D721Med (cell line): ENCODE measurements around the gene STAC2.
A peak's percentile ranks its signal among the peaks of the same experiment; 100 is the strongest.

Source experiments
- DNase-seq: peaks from one replicate; pipeline ENCODE4 v3.0.0; 2011; ENCODE audit warnings: low spot score; ENCODE audit not compliant: insufficient read length
- FAIRE-seq: peaks from 2 replicates; lab custom pipeline; 2011; peaks lifted over from hg19 to GRCh38; lab: Jason Lieb, UNC
- TF ChIP-seq, protein P1 (sequence below): IDR thresholded peaks from 2 replicates; pipeline ENCODE4 v1.5.1; 2012; ENCODE audit warnings: mild to moderate bottlenecking, control low read depth; ENCODE audit not compliant: insufficient read depth; ENCODE audit errors: missing control alignments

Gene STAC2

DNA sequence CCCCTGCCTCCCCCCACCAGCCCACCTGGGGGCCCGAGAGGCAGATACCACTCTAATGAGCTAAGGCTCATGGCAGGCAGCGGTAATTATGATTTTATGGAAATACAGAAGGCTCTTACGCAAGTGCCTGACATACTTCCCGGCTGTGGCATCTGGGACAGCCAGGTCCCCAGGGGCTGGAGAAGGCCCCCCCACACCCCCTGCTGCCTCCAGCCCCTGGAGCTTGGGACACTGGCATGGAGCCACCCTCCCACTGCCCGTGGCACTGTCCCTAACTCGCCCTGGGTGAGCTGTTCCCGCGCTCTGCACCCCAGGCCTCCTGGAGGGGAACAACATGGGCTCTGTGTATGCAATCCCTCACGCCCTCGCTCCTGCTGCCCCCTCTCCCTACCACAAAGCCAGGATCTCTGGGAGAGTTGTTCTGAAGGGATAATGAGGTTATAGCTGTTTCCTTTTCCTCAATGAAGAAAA is 5.4 kb upstream of the STAC2 start:
- DNase-seq (no peak), FAIRE-seq (no peak)

GRCh38 chr17:39230361-39230760 is 4.6 kb upstream of the STAC2 start:
- TF ChIP-seq, protein P1, sequence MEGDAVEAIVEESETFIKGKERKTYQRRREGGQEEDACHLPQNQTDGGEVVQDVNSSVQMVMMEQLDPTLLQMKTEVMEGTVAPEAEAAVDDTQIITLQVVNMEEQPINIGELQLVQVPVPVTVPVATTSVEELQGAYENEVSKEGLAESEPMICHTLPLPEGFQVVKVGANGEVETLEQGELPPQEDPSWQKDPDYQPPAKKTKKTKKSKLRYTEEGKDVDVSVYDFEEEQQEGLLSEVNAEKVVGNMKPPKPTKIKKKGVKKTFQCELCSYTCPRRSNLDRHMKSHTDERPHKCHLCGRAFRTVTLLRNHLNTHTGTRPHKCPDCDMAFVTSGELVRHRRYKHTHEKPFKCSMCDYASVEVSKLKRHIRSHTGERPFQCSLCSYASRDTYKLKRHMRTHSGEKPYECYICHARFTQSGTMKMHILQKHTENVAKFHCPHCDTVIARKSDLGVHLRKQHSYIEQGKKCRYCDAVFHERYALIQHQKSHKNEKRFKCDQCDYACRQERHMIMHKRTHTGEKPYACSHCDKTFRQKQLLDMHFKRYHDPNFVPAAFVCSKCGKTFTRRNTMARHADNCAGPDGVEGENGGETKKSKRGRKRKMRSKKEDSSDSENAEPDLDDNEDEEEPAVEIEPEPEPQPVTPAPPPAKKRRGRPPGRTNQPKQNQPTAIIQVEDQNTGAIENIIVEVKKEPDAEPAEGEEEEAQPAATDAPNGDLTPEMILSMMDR = no peak
- DNase-seq (no peak), FAIRE-seq (no peak)

More for the DNA sequence above, 5.4 kb upstream of the STAC2 start:
- TF ChIP-seq, protein P1 = no peak

DNA sequence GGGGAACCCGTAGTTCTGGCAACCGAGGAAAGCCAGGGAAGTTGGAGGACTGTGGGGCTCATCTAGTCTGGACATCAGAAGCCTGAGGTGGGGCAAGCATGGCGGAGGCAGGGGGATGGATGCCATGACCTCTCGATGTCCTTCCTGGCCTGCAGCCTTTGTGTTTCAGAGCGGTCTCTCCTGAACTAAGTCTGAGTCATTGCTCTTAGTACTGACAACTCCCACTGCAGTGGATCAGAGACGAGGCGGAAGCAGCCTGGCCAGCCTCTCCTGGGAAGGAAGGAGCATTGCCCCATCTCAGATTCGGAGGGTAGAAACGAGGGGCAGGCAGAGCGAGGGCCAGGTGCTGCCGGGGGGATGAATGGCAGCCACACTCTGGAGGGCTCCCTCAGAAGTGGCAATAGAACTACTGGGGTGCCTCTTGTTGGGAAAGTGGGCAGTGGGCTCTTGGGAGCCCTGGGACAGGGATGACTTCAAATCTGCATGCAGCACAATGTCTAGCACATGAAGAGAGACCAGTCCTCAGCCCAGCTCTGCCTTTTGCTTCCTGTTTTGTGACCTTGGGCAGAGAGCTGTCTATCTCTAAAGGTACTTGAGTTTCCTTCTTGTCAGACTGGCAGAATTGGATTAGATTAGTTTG is 3.6 kb upstream of the STAC2 start:
- TF ChIP-seq, protein P1 = no peak
- no peak for FAIRE-seq
- DNase-seq = no peak

DNA sequence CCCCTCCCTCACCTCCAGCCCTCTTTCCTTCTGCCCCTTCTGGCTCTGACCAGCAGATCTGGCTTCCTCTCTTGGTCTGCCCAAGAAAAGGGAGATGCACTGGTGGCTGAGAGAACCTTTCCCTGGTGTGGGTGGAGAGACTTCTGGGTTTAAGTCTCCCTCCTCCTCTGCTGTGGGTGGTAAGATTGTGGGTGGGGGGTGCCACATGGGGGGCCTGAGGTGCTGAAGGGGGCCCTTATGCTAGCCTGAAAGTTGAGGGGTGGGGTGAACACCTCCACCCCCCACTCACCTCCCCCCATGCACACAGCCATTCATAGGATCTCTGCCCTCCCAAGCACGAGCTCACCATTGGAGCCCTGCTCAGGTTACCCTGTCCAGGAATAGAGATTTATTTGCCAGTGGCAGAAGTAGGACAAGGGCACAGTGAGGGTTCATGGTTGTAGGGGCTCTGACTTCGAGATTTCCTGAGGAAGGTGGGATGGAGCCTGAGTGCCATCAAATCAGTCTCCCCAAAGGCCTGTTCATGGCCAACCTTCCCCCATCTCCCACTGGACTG is 1.7 kb upstream of the STAC2 start:
- TF ChIP-seq, protein P1 = no peak
- FAIRE-seq = no peak
- DNase-seq = no peak

GRCh38 chr17:39225959-39226683 is 376 bp upstream of the STAC2 start:
- TF ChIP-seq, protein P1 = no peak
- DNase-seq = peak; percentile 97
- no peak for FAIRE-seq

DNA sequence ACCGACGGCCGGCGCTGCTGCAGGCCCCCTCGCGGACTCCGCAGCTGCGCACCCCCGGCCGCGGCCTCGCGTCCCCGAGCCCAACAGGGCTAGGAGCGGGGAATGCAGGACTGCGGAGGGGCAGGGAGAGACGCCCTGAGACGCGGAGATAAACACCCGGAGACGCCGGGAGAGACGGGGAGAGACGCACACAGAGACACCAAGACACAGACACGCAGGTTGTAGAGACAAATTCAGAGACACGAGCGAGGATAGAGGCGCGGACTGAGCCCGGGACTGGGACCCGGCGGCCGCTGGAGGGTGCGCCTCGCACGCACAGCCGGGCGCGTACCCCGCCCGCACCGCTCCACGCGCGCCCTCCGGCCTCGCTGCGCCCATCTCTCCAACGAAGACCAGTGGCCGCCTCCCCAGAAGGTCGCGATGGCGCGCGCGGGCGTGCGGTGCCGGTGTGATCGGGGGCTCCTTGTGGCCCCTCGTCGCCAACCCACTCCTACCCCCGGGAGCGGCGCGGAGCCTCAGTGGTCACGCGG is 902 bp downstream of the STAC2 start:
- DNase-seq = no peak
- TF ChIP-seq, protein P1 = no peak
- FAIRE-seq = no peak
